WERI-Rb-1 (cell line): ENCODE results near the gene COL18A1.

ENCODE experiments used
- DNase-seq: peaks from one replicate; pipeline ENCODE4 v3.0.0-alpha.2; 2020
- H3K27ac ChIP-seq: fragments of 250-450 bp; sonication (Bioruptor Pico); 2 replicates; pipeline ENCODE4 v1.5.1; 2020; ENCODE audit warnings: mild to moderate bottlenecking, moderate library complexity
- H3K27me3 ChIP-seq: fragments of 250-450 bp; sonication (Bioruptor Pico); 2 replicates; pipeline ENCODE4 v1.5.1; 2021; ENCODE audit warnings: mild to moderate bottlenecking, low read depth, moderate library complexity; ENCODE audit not compliant: insufficient read depth, severe bottlenecking
- H3K36me3 ChIP-seq: fragments of 250-450 bp; sonication (Bioruptor Pico); 2 replicates; pipeline ENCODE4 v1.5.1; 2020; ENCODE audit warnings: mild to moderate bottlenecking, moderate library complexity
- H3K4me3 ChIP-seq: 2 replicates; pipeline ENCODE4 v1.5.1; 2011; ENCODE audit warnings: low read depth, mild to moderate bottlenecking, control low read depth, low read length
- H3K9me3 ChIP-seq: fragments of 250-450 bp; sonication (Bioruptor Pico); 2 replicates; pipeline ENCODE4 v1.5.1; 2021; ENCODE audit warnings: mild to moderate bottlenecking, moderate library complexity; ENCODE audit not compliant: severe bottlenecking
- TF ChIP-seq, protein P1 (sequence below): IDR thresholded peaks from 2 replicates; pipeline ENCODE4 v1.5.1; 2011; ENCODE audit warnings: low read depth, mild to moderate bottlenecking, control low read depth, inconsistent platforms, low read length

Gene COL18A1

DNA sequence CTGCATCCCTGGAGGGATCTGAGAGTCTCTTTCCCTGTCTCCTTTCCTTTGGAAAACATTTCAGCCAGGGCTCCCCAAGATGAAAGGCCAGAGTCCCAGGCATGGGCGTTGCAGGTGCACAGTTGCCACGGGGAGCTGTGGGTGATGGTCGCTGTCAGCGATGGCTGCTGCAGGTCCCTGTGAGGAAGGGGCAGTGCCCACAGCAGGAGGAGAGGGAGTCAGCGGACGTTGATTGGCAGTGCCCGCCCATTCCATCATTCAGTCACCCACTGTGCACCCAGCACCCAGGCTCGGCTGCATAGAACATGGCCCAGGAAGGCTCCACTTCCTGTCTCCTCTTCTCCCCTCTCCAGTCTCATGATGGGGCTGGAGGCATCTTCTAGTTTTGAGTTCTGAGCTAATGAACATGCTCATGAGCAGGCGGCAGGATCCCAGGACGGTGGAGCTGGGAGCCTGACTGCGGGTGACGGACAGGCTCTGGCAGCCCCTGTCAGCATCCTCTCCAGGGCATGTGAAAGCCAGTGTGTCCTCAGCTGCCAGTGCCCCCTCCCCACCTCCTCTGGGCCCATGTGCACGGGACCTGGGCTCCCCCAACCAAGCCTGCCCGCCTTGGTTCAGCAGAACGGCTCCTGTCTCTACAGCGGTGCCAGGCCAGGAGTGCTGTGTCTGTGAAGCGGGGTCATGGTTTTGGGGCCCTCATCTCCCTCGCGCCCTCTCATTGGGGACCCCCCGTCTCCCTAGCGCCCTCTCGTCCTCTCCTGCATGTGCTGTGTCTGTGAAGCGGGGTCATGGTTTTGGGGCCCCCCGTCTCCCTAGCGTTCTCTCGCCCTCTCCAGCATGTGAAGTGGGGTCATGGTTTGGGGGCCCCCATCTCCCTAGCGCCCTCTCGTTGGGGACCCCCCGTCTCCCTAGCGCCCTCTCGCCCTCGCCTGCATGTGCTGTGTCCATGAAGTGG lies 24.5 kb downstream of the COL18A1 start:
- H3K27me3 ChIP-seq: no peaks in the 10 kb centered on the region
- no peak overlapping the region for H3K27ac ChIP-seq
- H3K36me3 ChIP-seq: no peaks in the 10 kb centered on the region
- TF ChIP-seq, protein P1, sequence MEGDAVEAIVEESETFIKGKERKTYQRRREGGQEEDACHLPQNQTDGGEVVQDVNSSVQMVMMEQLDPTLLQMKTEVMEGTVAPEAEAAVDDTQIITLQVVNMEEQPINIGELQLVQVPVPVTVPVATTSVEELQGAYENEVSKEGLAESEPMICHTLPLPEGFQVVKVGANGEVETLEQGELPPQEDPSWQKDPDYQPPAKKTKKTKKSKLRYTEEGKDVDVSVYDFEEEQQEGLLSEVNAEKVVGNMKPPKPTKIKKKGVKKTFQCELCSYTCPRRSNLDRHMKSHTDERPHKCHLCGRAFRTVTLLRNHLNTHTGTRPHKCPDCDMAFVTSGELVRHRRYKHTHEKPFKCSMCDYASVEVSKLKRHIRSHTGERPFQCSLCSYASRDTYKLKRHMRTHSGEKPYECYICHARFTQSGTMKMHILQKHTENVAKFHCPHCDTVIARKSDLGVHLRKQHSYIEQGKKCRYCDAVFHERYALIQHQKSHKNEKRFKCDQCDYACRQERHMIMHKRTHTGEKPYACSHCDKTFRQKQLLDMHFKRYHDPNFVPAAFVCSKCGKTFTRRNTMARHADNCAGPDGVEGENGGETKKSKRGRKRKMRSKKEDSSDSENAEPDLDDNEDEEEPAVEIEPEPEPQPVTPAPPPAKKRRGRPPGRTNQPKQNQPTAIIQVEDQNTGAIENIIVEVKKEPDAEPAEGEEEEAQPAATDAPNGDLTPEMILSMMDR: no peak
- no peak for DNase-seq
- H3K9me3 ChIP-seq: no peaks in the 10 kb centered on the region
- no peak overlapping the region for H3K4me3 ChIP-seq

DNA sequence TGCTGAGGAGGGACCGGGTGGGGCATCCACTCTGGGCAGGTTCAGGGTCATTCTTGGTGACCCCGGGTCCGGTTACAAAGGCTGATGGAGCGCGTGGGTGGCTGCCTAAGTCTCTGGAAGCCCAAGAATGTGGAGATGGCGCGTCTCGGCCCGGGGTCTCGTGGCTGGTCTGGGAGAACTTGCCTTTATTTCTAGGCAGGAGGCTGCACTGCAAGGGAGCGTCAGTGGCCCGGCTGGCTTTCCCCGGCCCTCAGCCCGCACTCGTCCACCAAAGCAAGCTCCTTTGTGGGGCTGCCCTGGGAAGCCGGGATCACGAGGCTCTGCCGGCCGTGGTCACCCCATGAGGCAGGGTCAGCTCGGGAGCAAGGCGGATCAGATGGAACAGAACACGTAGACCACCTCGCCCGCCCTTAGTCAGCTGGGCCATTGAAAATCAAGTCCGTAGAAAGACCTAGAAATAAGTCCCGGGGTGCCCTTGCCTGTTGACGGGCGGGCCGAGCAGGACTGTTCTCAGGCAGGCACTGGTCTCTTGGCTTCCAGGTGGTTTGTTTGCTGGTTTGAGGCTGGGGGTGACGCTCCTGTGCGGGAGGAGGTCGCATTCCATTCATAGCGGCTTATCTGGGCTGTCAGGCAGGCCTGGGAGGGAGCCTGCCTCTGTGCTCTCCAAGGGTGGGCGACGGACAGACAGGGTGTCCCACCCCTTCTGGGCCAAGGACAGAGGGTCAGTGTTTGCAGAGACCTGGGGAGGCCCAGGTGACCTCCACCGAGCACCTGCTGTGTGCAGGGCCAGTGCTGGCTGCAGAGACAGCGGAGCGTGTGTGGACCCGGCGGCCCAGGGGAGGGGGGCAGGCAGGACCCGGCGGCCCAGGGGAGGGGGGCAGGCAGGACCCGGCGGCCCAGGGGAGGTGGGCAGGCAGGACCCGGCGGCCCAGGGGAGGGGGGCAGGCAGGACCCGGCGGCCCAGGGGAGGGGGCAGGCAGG lies 25.8 kb downstream of the COL18A1 start:
- Histone ChIP-seq H3K9me3 (no peaks in the 10 kb centered on the region), H3K4me3 (no peak overlapping the region), H3K27me3 (no peaks in the 10 kb centered on the region), H3K36me3 (no peaks in the 10 kb centered on the region), H3K27ac (no peak overlapping the region)
- TF ChIP-seq, protein P1: no peak
- DNase-seq: no peak

DNA sequence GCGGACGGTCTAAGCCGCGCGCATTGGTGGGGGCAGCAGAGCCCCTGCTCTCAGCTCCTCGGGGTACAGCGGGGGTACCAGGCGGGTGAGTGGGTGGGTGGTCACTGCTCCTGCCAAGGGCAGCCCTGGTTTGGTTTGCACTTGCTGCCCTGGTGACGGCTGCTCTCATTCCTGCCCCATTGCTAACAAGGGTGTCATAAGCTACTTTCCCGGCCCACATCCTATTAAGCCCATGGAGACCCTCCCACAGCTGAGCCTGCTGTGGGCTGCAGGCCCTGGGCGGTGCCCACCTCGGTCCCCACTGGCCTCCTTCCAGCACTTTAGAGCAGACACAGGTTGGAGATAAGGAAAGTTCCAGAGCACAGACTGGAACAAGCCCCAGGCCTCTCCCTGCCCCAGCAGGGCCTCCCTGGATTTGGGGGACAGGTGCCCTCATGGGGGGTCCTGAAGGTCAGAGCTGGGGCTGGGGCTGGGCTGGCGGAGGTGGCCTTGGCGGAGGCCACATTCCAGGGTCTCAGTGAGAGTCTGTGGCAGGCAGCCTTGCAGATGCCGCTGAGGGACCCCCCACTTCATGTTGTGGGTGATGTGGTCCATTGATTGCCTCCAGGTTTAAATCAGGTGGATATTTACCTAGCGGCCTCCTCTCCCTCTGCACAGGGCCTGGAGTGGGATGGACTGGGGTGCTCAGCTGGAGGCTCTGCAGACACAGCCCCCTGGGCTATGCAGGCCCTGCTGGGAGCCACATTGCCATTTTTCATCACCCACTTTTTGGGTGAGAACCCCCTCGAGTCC lies 27.0 kb downstream of the COL18A1 start:
- H3K9me3 ChIP-seq: no peaks in the 10 kb centered on the region
- H3K27ac ChIP-seq: no peak overlapping the region
- H3K4me3 ChIP-seq: no peak overlapping the region
- no peaks in the 10 kb centered on the region for H3K27me3 ChIP-seq
- H3K36me3 ChIP-seq: no peaks in the 10 kb centered on the region
- no peak for DNase-seq
- TF ChIP-seq, protein P1: no peak

DNA sequence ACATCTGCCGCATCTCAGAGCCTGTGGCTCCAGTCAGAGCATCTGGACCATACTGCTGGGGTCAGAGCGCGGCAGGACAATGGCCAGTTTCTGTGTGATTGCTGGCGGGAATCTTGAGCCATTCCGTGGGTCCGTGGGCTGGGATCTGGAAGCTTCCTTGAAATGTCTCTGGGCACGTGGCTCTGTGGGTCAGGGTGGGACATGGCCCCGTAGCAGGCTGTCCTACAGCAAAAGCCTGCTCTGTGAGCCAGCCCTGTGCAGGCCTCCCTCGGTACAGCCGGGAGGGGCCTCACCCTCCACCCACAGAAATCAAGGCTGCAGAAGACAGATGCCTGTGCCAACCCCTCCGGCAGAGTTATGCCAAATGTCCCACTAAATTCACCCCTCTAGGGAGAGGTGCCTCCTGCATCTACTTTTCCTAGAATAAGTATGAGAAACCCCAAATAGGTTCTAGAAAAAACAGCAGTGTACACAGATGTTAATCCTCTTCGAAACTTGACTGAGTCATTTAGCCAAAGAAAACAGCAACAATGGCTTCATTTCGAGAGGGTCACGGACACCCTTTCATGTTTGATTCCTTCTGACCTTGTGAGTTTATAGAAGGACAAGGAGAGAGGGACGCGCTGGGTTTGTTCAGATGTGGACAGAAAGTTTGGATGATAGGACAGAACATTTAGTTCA lies 27.8 kb downstream of the COL18A1 start:
- no peaks in the 10 kb centered on the region for H3K36me3 ChIP-seq
- TF ChIP-seq, protein P1: no peak
- H3K27ac ChIP-seq: no peak overlapping the region
- H3K9me3 ChIP-seq: no peaks in the 10 kb centered on the region
- no peak overlapping the region for H3K4me3 ChIP-seq
- DNase-seq: no peak
- H3K27me3 ChIP-seq: no peaks in the 10 kb centered on the region

DNA sequence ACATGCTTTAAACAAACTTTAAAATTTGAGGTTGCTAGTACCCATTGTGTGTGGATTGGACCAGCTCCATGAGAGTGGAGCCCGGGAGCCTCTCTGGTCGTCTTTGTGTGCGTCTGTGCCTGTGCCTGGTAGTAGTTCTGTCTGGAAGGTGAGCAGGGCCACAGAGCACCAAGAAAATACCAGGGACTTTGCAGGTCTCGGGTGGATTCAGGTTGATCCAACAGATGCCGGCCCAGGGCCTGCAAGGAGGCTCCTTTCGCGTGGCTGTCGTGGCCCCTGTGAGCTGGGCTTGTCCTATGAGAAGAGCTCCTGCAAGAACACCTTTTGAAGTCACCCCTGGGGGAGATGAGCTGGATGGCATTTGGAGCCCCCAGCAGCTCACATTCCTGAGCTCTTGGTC lies 28.3 kb downstream of the COL18A1 start:
- H3K27me3 ChIP-seq: no peaks in the 10 kb centered on the region
- no peak overlapping the region for H3K27ac ChIP-seq
- no peaks in the 10 kb centered on the region for H3K36me3 ChIP-seq
- no peaks in the 10 kb centered on the region for H3K9me3 ChIP-seq
- no peak for DNase-seq
- H3K4me3 ChIP-seq: no peak overlapping the region
- TF ChIP-seq, protein P1: no peak
